Measurements from ENCODE around the gene TRIM74. TPM values are rescaled to one million over a fixed set of nuclear protein-coding genes. Genes with fewer than 3 reads are reported as not detected.
A peak's percentile ranks its signal among the peaks of the same experiment; 100 is the strongest.
"Not testable (repeated sequence)": the region's sequence is repeated elsewhere in the genome, so short reads cannot be mapped to it uniquely, and the experiment has no call there.

Gene TRIM74
- total RNA-seq, 1 donor from 2014 or later, result 0.36 TPM

- Mint-ChIP-seq H3K4me3 (peak overlapping the region; percentile 60), H3K4me1 (peaks cover 35% of the 10 kb centered on the region), H3K36me3 (peaks cover 22% of the 10 kb centered on the region)
- not testable (repeated sequence) for H2AFZ ChIP-seq (replicated peaks); H3K27ac ChIP-seq; H3K27me3 ChIP-seq; H3K4me1 ChIP-seq; H3K9me3 Mint-ChIP-seq; H3K27ac Mint-ChIP-seq; H3K9ac ChIP-seq; H3K36me3 ChIP-seq; H3K4me3 ChIP-seq; H3K9me3 ChIP-seq (ENCODE audit: low read depth); H3K27me3 Mint-ChIP-seq (ENCODE audit: insufficient read depth, low read depth); H3K4me2 ChIP-seq; H3F3A ChIP-seq (ENCODE audit: low read depth)
- peak; percentile 76 for TF ChIP-seq CTCF (IDR thresholded peaks at IDR 0.05)
- H4K20me1 ChIP-seq (ENCODE audit: low read depth), result peaks cover 11% of the 10 kb centered on the region
- H3K79me2 ChIP-seq (ENCODE audit: low read depth), result peaks cover 31% of the 10 kb centered on the region
- DNase-seq (ENCODE audit: low spot score), result peak; percentile 41
Measured at GRCh38 chr7:72914756-72915525, 54.3 kb downstream of the TRIM74 start.

GRCh38 chr7:72913750-72914149 is 55.5 kb downstream of the TRIM74 start:
- not testable (repeated sequence) for H3K4me2 ChIP-seq; H3K9me3 ChIP-seq (ENCODE audit: low read depth); H4K20me1 ChIP-seq (ENCODE audit: low read depth); DNase-seq (ENCODE audit: low spot score); H3F3A ChIP-seq (ENCODE audit: low read depth); H3K36me3 ChIP-seq; H3K27ac Mint-ChIP-seq; H3K27me3 ChIP-seq; H3K4me3 ChIP-seq; H3K27me3 Mint-ChIP-seq (ENCODE audit: insufficient read depth, low read depth); H3K9ac ChIP-seq; H3K4me3 Mint-ChIP-seq; H3K27ac ChIP-seq; H2AFZ ChIP-seq (replicated peaks); H3K9me3 Mint-ChIP-seq; H3K4me1 ChIP-seq
- peaks cover 30% of the 10 kb centered on the region for H3K4me1 Mint-ChIP-seq
- peaks cover 33% of the 10 kb centered on the region for H3K79me2 ChIP-seq (ENCODE audit: low read depth)
- peaks cover 22% of the 10 kb centered on the region for H3K36me3 Mint-ChIP-seq

- H4K20me1 ChIP-seq (ENCODE audit: low read depth); H3K4me2 ChIP-seq; H3K9me3 ChIP-seq (ENCODE audit: low read depth); DNase-seq (ENCODE audit: low spot score); H3K36me3 ChIP-seq; H3K4me3 ChIP-seq; H3K27me3 Mint-ChIP-seq (ENCODE audit: insufficient read depth, low read depth); H3K9me3 Mint-ChIP-seq; H3K27ac ChIP-seq; H3K4me1 ChIP-seq; H3F3A ChIP-seq (ENCODE audit: low read depth); H3K27ac Mint-ChIP-seq; H2AFZ ChIP-seq (replicated peaks); H3K4me1 Mint-ChIP-seq; H3K9ac ChIP-seq; H3K4me3 Mint-ChIP-seq; H3K27me3 ChIP-seq: not testable (repeated sequence)
- H3K36me3 Mint-ChIP-seq, result peaks cover 29% of the 10 kb centered on the region
- H3K79me2 ChIP-seq (ENCODE audit: low read depth), result peaks cover 37% of the 10 kb centered on the region
Measured at GRCh38 chr7:72911395-72911794, 57.9 kb downstream of the TRIM74 start.

Small RNAs within 50 kb of the gene (small RNA-seq; reads per million reads assigned to genes)
- not detected for gene RF00019

Other genes with a start within 250 kb of the TRIM74 start
- 3.6 and 4.4 TPM in 2 replicates for gene TYW1B, start 141.3 kb downstream of the TRIM74 start, total RNA-seq (ENCODE audit: low replicate concordance)
- gene POM121, start 44.4 kb downstream of the TRIM74 start, total RNA-seq (ENCODE audit: low replicate concordance), result 5.8 and 10.4 TPM in 2 replicates
- gene SPDYE8, start 60.3 kb upstream of the TRIM74 start, total RNA-seq (ENCODE audit: low replicate concordance), result not detected in 2 replicates
- not detected in 2 replicates for gene SPDYE11, start 88.4 kb upstream of the TRIM74 start, total RNA-seq (ENCODE audit: low replicate concordance)
- gene SPDYE9, start 116.6 kb upstream of the TRIM74 start, total RNA-seq (ENCODE audit: low replicate concordance), result not detected in 2 replicates

Measured in neural progenitor cell (in vitro differentiated cells).